GM21367 (cell line): ENCODE results near the gene C6orf120.

ENCODE experiments used
- ATAC-seq: cut with Tn5 transposase; IDR thresholded peaks from one replicate; pipeline ENCODE4 v1.9.1; 2021; ENCODE audit not compliant: unreplicated experiment

C6orf120 gene

DNA sequence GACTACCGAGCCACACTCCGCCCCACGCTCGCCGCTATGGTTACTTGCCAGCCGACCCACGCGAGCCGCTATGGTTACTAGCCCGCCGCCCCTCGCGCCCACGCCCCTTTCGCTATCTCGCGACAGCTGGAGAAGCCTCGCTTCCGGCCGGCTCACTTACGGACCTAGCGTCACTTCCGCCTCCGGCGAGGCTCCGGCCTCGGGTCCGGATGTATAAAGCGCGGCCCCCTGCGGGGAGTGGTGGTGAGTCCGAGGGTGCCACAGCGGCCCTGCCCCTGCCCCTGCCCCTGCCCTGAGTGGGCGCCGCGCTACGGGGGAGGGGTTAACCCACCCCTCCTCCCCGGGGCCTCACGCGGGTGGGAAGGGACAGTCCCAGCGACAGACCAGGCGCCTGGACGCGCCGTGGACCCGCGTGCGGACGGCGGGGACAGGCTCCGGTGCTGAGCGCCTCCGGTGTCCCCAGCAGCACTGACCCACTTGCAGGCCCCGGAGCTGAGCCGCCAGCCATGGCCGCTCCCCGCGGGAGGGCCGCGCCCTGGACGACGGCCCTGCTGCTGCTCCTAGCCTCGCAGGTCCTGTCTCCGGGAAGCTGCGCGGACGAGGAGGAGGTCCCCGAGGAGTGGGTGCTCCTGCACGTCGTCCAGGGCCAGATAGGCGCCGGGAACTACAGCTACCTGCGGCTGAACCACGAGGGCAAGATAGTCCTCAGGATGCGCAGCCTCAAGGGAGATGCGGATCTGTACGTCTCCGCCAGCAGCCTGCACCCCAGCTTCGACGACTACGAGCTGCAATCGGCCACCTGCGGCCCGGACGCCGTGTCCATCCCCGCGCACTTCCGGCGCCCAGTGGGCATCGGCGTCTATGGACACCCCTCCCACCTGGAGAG is at the start of gene C6orf120, which contains the start of gene WDR27:
Gene C6orf120, plus strand, starts transcription at position 173 of the 886 bp plus-strand sequence. Its CDS starts 334 bp downstream, at position 507.
Gene WDR27, minus strand, starts transcription at position 76 of the 886 bp plus-strand sequence. CDS start 13,024 bp downstream, outside the sequence.
- peak; percentile 96 for ATAC-seq

DNA sequence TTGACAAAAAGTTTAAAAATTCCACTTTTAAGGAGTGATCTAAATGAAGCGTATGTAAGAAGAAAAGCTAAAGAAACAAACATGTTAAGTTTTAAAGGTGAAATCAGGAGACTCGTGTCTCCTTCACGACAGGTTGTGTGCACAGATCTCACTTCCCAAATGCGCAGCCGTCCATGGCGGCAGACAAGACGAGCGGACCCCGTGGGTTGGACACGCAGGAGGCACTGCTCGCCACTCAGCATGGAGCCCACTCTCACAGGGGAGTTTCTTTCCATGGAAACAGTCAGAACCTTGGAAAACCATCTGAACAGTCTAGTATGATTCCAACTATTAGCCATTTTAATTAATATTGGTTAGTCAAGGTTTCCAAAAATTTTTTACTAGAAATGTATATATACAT is 49.0 kb upstream of the C6orf120 start:
- no peak for ATAC-seq

DNA sequence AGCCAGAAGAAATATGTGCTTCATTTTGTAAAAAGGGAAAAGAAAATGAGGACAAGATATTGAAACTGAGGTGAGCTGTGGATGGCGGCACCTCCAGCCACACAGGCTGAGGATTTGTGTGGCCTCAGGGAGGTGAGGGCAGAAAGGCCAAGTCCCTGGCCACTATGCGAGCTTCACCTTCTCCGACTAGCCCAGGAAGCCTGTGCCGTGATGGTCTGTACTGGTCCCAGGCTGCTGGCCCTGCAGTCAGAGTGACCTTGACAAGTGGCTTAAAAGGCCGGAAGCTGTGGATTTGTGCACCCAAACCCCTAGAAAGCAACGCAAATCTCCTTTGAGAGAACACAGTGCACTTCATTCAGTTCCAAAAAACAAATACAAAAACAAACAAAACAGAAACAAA is 48.2 kb upstream of the C6orf120 start:
- no peak for ATAC-seq

DNA sequence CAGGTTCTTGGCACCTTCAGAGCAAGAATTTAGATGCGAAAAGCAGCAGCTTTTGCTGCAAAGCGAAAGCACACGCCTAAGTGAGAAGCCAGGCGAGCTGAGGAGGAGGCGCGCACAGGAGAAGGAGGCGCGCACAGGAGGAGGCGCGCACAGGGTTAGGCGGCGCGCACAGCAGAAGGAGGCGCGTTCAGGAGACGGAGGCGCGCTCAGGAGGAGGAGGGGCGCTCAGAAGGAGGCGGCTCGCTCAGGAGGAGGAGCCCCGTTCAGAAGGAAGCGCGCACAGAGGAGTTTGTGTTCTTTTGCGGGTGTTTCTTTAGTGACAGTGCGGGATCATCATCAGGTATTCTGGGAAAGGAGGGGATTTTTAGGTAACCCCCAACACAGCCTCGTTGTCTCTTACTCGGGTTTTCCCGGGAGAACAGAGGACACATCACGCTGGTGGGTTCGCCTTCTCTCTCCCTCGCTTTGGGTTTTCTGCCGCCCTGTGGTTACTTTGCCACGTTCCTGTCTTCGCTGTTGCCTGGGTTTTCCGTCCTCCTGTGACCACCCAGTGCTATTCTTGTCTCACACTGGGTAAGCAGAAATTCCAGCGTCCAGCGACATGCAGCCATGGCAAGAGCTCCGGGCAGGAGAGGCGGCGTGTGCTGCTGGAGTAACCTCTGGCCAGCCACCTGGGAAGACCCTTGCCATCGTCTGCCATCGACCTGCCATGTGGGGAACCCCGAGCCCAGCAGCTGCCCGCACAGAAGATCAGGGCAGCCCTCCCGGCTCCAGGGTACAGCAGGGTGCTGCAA is 47.1 kb upstream of the C6orf120 start:
- peak; percentile 92 for ATAC-seq

DNA sequence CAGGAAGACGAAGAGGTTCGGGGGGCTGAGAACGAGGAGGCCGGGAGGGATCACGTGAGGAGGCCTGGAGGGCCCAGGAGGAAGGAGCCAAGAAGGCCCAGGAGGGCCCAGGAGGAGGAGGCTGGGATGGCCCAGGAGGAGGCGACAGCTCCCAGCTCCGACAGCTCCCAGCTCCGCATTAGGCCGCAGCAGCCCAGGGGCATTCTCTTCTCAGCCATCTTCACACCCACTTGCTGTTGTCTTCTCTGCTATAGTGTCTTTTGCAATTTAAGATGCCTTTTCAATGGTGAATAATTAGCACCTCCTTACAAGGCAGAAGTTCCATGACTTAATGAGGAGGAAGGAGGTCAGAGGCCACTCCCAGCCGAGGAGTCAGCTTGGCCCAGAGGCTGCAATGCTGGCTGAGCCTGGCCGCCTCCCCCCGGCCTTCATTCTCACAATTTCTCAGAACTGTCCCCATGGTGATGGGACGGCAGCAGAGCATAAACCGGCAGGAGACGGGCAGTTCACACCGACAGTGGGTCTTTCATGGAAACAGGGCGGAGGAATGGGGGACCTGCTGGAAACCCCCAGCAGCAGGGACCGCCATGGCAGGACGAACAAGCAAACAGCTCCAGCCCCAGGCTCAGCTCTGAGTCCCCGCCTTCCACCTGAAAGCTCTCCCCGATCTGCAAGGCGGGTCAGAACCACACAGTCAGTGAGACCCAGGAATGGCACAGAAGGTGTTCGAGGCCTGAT is 45.2 kb upstream of the C6orf120 start:
- ATAC-seq: no peak

DNA sequence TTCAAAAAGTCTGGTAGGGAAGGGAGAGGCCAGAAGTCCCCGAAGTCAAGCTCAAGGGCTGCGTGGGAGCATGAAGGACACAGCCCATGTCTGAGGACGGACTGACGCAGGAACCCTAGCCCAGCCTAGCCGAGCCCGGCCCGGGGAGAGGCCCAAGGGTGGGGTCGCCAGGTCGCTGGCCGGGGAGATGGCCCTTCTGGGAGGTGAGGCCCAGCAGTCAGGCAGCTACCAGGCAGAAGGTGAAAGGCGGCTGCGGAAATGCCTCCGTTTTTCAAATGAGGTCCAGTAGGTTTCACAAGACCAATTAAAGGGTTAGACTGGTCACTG is 44.7 kb upstream of the C6orf120 start:
- ATAC-seq: no peak

DNA sequence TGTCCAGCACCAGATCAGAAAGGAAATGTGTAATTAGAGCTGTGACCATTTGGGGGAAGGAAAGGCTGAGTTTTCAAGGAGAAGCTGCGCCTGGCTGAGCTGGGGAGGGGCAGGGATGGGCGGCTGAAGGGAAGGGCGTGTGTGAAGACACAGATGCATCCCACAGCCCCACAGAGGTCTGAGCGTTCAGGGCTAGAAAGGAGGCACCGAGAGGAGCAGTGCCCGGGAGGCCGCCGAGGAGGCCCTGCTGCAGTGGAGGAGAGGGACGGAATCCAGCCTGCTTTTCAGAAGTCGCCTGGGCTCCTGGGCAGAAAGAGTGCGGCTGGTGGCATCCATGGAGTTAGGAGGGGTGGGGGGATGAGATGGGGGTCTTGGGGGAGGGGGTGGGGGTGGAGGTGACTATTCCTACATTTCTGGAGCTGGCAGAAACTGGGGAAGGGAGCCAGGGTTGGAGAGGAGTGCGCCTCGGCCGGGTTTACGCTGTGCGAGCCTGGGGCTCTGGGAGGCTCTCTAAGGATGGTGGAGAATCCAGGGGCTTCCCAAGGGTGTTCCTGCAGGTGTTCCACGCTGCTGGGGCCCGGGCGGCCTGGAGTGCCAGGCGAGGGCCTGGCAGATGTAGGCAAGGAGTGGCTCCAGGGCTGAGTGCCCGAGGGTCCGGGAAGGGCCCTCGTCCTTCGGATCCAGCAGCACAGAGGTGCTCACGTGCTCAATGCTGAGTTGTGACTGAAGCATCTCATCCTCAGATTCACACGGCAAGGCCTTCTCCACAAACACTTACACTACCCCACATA is 41.9 kb upstream of the C6orf120 start:
- no peak for ATAC-seq

DNA sequence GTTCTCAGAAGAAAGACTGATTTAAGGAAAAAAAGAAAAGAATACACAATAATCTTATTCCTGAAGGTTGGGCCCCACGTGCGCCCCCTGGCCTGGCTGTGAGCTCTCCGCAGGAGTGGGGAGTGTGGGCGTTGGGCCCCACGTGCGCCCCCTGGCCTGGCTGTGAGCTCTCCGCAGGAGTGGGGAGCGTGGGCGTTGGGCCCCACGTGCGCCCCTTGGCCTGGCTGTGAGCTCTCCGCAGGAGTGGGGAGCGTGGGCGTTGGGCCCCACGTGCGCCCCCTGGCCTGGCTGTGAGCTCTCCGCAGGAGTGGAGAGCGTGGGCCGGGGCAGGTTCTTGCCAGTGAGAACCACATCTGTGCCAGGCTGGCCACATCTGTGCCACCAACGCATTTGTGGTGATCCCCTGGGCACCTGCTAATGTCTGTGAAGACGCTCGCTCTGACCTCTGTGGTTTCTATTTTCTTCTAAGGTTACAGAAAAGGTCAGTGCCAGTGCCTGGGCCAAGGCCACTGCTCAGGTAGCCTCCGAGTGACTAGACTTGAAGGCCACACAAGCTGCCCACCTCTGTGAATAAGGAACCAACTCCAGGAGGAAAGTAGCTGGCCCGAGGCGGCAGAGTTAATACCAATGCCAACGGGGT is 41.1 kb upstream of the C6orf120 start:
- no peak for ATAC-seq

DNA sequence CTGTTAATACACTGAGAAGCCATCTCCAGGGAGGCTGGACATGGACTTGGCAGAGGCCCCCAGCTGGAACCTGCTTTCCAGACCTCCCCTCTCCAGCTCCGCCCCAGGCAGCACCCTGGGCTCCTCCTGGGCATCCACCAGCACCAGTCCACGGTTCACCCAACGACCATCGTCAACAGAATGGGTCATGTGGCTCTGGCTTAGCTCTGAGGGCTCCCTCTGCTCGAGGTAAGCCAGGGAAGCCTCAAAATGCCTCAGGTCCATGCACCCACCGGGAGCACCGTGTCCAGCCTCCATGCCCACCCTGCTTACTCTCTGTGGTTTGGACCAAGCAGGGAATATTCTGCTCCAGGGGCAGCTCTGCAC is 40.6 kb upstream of the C6orf120 start:
- no peak for ATAC-seq

DNA sequence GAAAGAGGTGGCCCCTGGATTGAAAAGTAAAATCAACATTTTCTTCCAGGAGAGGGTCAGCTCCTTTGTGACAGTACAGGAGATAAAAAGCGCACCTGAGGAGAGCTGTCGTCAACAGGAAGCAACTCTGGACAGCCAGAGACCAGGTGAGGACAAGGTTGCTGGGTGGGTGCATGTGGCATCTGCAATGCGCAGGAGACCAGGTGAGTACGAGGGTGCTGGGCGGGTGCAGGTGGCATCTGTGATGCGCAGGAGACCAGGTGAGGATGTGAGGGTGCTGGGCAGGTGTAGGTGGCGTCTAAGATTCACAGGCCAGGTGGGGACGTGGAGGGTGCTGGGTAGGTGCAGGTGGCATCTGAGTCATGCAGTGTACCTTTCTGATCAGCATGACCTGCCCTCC is 38.5 kb upstream of the C6orf120 start:
- no peak for ATAC-seq

DNA sequence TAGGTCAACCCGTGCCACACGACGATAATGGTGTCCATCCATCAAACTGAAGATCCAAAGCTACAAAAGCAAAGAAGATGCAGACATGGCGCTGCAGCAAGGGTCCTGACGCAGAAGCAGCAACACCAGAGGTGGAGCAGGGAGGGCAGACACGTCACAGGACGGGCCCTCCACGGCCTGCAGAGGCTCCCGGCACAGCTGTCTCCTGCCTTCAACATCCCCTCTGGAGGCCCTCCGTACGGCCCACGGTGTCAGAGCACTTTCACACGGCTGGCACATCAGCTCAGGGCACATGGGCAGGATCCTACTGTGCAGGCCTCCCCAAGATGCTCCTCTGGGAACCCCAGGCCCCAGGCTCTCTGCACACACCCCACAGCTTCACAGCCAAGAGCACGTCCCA is 37.7 kb upstream of the C6orf120 start:
- ATAC-seq: no peak

DNA sequence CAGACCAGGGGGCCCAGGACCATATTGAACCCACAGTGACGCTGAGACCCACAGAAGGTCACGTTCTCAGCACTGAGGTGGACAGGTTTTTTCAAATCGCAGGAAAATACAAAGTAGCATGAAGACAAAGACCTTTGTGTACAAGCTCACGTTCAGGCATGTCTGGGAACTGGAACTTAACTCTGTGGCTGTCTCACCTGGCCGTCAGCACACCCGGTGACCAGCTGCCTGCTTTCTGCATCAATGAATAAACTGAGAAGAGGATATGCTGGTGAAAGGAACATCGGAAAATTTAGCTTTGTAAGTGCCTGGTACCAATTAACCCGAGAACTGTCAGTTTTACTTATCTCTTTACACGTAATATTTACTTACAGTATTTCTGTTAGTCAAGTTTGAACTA is 36.6 kb upstream of the C6orf120 start:
- no peak for ATAC-seq

DNA sequence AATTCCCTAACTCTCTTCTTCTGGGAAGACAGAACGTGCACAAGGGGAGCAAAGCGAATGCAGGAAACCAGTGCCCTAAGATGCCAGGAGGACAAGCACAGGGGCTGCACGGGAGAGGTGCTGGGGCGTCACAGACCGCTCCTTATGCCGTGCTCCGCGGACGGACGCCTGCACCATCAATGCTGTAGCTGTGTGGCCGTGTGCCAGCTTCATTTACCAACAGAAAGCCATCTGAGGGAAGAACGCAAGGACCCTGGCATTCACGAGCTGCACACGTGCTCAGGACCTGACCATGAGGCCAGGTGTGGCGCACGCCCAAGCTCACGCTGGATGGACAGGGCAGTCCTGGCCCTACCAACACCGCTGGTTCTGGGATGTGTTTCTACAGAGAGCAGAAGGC is 35.5 kb upstream of the C6orf120 start:
- ATAC-seq: no peak

DNA sequence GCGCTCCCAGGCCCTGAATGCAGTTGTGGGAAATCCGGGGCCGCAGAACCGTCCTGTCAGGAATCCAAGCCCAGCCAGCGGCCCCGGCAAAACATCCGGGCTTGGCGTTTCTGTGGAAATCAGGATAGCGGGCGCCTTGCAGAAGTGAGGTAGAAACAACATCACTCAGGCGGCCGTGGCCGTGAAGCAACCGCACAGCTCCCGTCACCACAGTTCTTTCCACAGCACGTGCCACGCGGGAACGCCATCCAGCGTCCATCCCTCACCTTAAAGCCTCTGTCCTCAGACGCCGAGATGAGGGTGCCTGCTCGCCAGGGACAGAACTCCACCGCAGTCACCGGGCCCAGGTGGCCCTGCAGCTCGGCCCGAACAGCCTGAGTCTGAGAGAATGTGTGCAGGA is 34.2 kb upstream of the C6orf120 start:
- ATAC-seq: no peak

DNA sequence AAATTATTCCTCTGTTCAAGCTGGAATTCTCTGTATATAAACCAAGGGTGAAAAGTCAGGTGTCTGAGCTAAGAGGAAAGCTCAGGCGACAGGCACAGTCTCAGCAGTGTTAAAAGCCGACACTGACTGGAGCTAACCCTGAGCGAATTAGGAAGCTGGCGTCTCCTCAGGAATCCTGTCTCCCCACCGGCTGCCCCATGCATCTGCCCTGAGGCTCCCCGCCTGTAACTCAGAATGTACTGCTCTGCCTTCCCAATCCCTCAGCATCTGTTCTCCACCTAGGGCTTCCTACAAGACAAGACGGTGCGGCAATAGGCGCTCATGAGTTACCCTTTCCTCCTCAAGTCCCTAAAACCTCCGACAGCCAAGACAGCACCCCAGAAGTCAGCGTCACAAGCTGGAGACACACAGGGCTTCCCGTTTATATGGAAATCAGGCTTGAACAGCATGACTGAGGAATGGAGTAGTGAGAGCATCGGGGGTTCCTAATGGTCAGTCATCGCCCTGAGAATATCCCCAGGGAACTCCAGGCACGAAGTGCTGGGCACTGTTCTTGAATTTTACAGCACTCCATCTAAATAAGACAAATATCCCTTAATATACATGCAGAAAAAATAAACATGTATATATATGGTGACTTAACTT is 33.6 kb upstream of the C6orf120 start:
- ATAC-seq: no peak

DNA sequence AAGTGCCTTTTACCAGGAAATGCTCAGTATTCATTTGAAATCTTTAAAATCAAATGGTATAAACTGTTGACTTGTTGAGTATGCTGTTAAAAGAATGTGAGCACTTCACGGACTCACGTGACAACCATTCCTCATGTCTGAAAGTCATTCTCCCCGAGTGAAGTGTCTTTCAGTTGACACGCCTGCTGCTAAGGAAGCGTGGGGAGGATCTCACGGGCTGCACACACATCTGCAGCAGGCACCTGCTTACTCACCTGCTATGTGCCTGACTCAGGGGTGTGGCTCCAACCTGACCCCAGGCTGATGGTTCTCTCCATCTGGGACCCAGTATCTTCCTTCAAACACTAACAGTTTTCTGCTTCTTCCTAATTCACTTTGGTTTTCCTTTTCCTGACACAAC is 32.8 kb upstream of the C6orf120 start:
- no peak for ATAC-seq

DNA sequence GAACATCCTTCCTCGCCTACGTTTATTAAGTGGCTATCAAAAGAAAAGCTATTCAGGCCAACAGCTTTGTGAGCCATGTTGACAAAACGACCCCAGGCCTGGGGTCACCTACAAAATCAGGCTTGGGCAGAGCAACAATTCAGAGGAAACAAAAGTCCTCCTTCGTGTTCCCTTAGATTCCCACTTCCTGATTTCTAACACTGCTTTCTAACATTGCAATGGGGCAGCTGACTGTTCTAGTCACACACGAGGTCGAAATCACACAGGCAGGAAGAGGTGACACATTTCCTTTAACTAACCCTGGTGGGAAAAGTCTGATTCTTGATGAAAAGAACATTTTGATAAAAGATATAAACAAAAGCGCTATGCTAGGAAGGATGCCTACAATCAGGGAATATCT is 32.0 kb upstream of the C6orf120 start:
- no peak for ATAC-seq

DNA sequence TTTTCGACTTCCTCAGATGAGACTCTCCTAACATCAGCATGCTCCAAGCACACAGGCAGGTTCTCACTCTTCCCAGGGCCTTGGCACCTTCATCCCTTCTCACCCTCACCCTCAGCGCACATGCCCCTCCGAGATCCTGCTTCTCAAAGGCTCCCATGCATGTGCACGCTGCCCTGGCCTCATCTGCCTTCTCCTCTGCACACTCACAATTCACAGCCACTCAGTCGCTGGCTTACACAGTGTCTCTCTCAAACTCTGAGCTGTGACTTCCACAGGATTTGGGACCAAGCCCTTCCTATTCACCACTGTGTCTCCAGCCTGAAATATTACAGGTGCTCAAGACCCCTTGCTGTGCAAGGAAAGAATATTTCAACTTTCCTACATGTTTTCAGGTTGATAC is 30.4 kb upstream of the C6orf120 start:
- ATAC-seq: no peak

DNA sequence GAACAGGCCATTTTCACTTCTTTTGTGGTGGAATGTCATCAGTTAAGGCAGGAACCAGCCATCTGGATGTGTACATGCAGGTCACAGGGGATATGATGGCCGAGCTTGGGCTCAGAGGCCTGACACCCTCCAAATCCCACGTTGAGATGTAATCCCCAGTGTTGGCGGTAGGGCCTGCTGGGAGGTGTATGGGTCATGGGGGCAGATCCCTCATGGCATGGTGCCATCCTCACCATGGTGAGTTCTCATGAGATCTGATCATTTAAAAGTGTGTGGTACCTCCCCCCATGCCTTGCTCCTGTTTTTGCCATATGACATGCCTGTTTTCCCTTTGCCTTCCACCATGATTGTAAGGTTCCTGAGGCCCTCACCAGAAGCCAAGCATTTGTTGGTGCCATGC is 26.9 kb upstream of the C6orf120 start:
- no peak for ATAC-seq

DNA sequence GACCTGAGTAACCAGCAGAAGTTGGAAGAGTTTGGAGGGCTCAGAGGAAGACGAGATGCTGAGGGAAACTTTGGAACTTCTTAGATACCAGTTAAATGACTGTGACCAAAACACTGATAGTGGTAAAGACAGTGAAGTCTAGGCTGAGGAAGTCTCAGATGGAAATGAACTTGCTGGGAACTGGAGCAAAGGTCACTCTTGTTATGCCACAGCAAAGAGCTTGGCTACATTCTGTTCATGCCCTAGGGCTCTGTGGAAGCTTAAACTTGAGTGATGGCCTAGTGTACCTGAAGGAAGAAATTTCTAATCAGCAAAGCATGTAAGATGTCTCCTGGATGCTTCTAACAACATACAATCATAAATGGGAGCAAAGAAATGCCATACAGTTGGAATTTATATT is 24.8 kb upstream of the C6orf120 start:
- no peak for ATAC-seq
